GM18907 (cell line): Measurements from ENCODE around the gene ZBTB46.
"Not testable (repeated sequence)": the region's sequence is repeated elsewhere in the genome, so short reads cannot be mapped to it uniquely, and the experiment has no call there.

ENCODE experiments used
- ATAC-seq: cut with Tn5 transposase; IDR thresholded peaks from one replicate; pipeline ENCODE4 v1.9.1; 2021; ENCODE audit warnings: mild to moderate bottlenecking, moderate library complexity; ENCODE audit not compliant: unreplicated experiment

Gene ZBTB46

GRCh38 chr20:63736893-63737694 is 94.0 kb downstream of the ZBTB46 start:
- ATAC-seq: no peak

- ATAC-seq: no peak
Measured at GRCh38 chr20:63735859-63736718, 95.0 kb downstream of the ZBTB46 start, which contains the start of gene LIME1. LIME1 (plus strand) TSS chr20:63736664; CDS start chr20:63737550, 886 bp downstream.

- ATAC-seq: no peak
Measured at GRCh38 chr20:63734946-63735858, 95.9 kb downstream of the ZBTB46 start.

DNA sequence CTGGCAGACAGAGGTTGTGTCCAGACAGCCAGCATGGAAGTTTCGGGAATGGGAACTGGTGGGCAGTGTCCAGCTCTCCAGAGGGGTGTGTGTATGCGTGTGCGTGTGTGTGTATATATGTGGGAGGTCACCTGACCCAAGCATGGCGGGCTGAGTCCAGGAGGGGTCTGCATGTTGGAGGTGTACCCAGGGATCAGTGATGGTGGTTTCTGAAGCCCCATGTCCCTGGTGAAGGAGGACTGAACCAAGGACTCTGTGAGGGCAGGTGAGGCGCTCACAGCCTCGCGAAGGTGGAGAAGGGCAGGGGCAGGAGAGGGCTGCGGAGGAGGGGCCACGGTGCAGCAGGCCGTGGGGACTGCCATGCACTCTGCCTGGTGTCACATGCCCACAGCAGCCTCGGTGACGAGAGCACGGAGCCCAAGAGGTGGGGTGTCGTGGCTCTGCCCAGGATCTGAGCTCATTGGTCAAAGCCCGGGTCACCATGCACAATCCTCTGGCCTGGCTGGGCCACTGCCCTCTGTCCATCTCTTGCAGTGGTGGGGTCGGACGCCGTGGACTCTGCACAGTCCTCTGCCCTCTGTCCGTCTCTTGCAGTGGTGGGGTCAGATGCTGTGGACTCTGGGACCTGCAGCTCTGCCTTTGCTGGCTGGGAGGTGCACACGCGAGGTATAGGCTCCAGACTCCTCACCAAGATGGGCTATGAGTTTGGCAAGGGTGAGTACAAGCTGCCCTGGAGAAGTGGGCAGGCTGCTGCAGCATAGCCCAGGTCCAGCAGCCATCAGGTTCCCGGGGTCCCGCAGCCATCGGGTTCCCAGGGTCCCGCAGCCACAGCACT is 96.7 kb downstream of the ZBTB46 start:
- ATAC-seq: no peak

GRCh38 chr20:63733579-63734081 is 97.4 kb downstream of the ZBTB46 start:
- no peak for ATAC-seq

GRCh38 chr20:63733117-63733516 is 97.9 kb downstream of the ZBTB46 start:
- no peak for ATAC-seq

- ATAC-seq: no peak
Measured at GRCh38 chr20:63732118-63733095, 98.7 kb downstream of the ZBTB46 start.

- no peak for ATAC-seq
Measured at GRCh38 chr20:63731410-63731809, 99.7 kb downstream of the ZBTB46 start.

DNA sequence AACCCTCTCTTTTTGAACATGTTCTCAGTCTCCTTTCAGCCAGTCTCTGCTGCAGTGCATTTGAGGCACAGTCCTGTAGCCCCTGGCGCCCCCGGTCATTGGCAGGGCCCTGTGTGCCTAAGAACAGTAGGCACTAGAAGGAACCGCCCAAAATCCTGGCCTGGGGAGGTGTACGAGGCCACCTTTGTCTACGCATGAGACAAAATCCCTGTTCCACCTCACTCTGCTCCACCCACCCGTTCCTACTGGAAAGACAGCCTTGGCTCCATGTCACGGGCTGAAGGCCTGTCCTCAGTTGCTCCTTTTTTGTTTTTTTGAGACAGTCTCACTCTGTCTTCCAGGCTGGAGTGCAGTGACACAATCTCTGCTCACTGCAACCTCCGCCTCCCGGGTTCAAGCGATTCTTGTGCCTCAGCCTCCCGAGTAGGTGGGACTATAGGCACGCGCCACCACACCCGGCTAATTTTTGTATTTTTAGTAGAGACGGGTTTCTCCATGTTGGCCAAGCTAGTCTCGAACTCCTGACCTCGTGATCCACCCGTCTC is 100.8 kb downstream of the ZBTB46 start:
- not testable (repeated sequence) for ATAC-seq

DNA sequence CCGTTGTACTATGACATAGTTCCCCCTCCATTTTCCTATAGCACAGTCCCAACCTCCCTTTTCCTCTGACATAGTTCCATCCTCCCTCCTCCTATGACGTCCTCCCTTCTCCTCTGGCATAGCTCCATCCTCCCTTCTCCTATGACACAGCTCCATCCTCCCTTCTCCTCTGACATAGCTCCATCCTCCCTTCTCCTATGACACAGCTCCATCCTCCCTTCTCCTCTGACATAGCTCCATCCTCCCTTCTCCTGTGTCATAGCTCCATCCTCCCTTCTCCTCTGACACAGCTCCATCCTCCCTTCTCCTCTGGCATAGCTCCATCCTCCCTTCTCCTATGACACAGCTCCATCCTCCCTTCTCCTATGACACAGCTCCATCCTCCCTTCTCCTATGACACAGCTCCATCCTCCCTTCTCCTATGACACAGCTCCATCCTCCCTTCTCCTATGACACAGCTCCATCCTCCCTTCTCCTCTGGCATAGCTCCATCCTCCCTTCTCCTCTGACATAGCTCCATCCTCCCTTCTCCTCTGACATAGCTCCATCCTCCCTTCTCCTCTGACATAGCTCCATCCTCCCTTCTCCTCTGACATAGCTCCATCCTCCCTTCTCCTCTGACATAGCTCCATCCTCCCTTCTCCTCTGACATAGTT is 108.0 kb downstream of the ZBTB46 start:
- not testable (repeated sequence) for ATAC-seq

- no peak for ATAC-seq
Measured at GRCh38 chr20:63718996-63719395, 112.1 kb downstream of the ZBTB46 start.

DNA sequence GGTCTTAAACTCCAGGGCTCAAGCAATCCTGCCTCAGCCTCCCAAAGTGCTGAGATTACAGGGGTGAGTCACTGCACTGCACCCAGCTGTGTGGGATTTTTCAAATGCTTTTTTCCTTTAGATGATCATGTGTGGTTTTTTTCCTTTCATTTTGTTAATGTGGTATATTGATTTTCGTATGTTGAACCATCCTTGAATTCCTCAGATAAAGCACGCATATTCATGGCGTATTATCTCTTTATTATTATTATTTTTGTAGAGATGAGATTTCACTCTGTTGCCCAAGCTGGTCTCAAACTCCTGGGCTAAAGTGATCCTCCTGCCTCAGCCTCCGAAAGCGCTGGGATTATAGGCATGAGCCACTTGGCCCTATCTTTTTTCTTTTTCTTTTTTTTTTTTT is 116.2 kb downstream of the ZBTB46 start:
- ATAC-seq: no peak

DNA sequence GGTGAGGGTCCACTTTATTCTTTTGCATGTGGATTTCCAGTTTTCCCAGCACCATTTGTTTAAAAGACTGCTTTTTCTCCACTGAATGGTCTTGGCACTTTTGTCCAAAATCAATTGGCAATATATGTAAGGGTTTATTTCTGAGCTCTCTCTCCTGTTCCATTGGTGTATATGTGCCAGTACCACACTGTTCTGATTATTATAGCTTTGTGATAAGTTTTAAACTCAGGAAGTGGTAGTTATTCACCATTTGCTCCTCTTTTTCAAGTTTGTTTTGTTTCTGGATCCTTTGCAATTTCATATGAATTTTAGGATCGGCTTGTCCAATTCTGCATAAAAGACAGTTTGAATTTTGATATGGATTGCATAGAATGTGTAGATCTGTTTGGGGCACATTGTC is 118.9 kb downstream of the ZBTB46 start:
- ATAC-seq: no peak

GRCh38 chr20:63711085-63711645 is 119.9 kb downstream of the ZBTB46 start:
- no peak for ATAC-seq

- no peak for ATAC-seq
Measured at GRCh38 chr20:63709149-63709527, 121.9 kb downstream of the ZBTB46 start.

DNA sequence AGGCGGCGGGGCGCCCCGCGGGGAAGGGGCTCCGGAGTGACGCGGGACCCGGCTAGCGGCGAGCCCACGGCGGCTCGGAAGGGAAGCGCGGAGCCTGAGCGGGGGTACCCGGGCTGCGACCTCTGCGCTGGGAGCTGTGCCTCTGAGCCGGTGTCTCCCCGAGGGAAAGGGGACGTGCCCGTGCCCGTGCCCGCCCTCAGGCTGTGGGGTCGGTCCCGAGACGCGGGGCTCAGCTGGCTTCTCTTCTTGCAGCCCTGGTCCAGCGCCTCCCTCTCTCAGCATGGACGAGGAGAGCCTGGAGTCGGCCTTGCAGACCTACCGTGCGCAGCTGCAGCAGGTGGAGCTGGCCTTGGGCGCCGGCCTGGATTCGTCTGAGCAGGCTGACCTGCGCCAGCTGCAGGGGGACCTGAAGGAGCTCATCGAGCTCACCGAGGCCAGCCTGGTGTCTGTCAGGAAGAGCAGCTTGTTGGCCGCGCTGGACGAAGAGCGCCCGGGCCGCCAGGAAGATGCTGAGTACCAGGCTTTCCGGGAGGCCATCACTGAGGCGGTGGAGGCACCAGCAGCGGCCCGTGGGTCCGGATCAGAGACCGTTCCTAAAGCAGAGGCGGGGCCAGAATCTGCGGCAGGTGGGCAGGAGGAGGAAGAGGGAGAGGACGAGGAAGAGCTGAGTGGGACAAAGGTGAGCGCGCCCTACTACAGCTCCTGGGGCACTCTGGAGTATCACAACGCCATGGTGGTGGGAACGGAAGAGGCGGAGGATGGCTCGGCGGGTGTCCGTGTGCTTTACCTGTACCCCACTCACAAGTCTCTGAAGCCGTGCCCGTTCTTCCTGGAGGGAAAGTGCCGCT is 122.5 kb downstream of the ZBTB46 start:
- peak; percentile 17 for ATAC-seq
